HepG2 (cell line): ENCODE measurements around the gene CABLES1. TPM values are rescaled to one million over a fixed set of nuclear protein-coding genes. Genes with fewer than 3 reads are reported as not detected.

Experiments
- BORCS8-MEF2B ChIP-seq: sonication (generic); formaldehyde crosslinking; IDR thresholded peaks from 2 replicates; pipeline ENCODE4 v1.8.0; 2022; ENCODE audit warnings: mild to moderate bottlenecking, missing genetic modification reagents
- CC2D1A ChIP-seq: sonication (generic); formaldehyde crosslinking; IDR thresholded peaks from 2 replicates; pipeline ENCODE4 v1.8.1; 2023; ENCODE audit warnings: mild to moderate bottlenecking, missing genetic modification reagents
- CREB1 ChIP-seq, 2 experiments: fragments of 450-650 bp in 1 of 2; IDR thresholded peaks; 2 replicates each; pipeline ENCODE4 v1.6.1; 2016 to 2017; ENCODE audit warnings: control low read depth in 1 of 2, mild to moderate bottlenecking in 1 of 2, missing compliant biosample characterization in 1 of 2, missing genetic modification characterization in 1 of 2
- ELF1 ChIP-seq: sonication (generic); formaldehyde crosslinking; IDR thresholded peaks from 2 replicates; pipeline ENCODE4 v1.4.0; 2020; ENCODE audit warnings: missing genetic modification reagents
- ETV5 ChIP-seq: IDR thresholded peaks from 2 replicates; pipeline ENCODE4 v1.6.1; 2018; ENCODE audit warnings: missing biosample characterization, missing genetic modification reagents, inconsistent platforms, borderline replicate concordance
- HDAC1 ChIP-seq: sonication (generic); formaldehyde crosslinking; IDR thresholded peaks from 2 replicates; pipeline ENCODE4 v1.5.1; 2020; ENCODE audit warnings: mild to moderate bottlenecking, missing genetic modification reagents
- HNF4A ChIP-seq: sonication (generic); formaldehyde crosslinking; IDR thresholded peaks from 2 replicates; pipeline ENCODE4 v1.4.0; 2020; ENCODE audit warnings: missing genetic modification reagents
- KLF11 ChIP-seq: IDR thresholded peaks from 2 replicates; pipeline ENCODE4 v1.6.1; 2016; ENCODE audit warnings: missing compliant biosample characterization
- KMT2B ChIP-seq: IDR thresholded peaks from 2 replicates; pipeline ENCODE4 v1.6.1; 2016; ENCODE audit warnings: missing genetic modification reagents, missing compliant biosample characterization
- MAFF ChIP-seq: IDR thresholded peaks from 2 replicates; pipeline ENCODE4 v1.6.1; 2011; ENCODE audit warnings: low read depth, low read length, improper control_type of control experiment
- MBD4 ChIP-seq: IDR thresholded peaks from 2 replicates; pipeline ENCODE4 v1.6.1; 2012; ENCODE audit warnings: low read length, inconsistent platforms, borderline replicate concordance
- MTERF4 ChIP-seq: sonication (generic); formaldehyde crosslinking; IDR thresholded peaks from 2 replicates; pipeline ENCODE4 v1.8.0; 2023; ENCODE audit warnings: mild to moderate bottlenecking, missing genetic modification reagents
- RAD51 ChIP-seq: fragments of 450-650 bp; IDR thresholded peaks from 2 replicates; pipeline ENCODE4 v1.6.1; 2016; ENCODE audit warnings: borderline replicate concordance
- SMYD3 ChIP-seq: sonication (generic); formaldehyde crosslinking; IDR thresholded peaks from 2 replicates; pipeline ENCODE4 v1.8.1; 2023; ENCODE audit warnings: mild to moderate bottlenecking, missing genetic modification reagents
- TBX3 ChIP-seq: fragments of 450-650 bp; IDR thresholded peaks from 2 replicates; pipeline ENCODE4 v1.6.1; 2017; ENCODE audit warnings: antibody characterized with exemption, mild to moderate bottlenecking, inconsistent platforms, borderline replicate concordance
- ZFP90 ChIP-seq: sonication (generic); formaldehyde crosslinking; IDR thresholded peaks from 2 replicates; pipeline ENCODE4 v1.8.0; 2022; ENCODE audit warnings: missing genetic modification reagents, mild to moderate bottlenecking, inconsistent platforms, borderline replicate concordance
- ZNF143 ChIP-seq: sonication (generic); formaldehyde crosslinking; IDR thresholded peaks from 2 replicates; pipeline ENCODE4 v1.4.0; 2020; ENCODE audit warnings: missing genetic modification reagents
- ZNF501 ChIP-seq: sonication (generic); formaldehyde crosslinking; IDR thresholded peaks from 2 replicates; pipeline ENCODE4 v1.5.1; 2020; ENCODE audit warnings: mild to moderate bottlenecking, moderate library complexity, missing genetic modification reagents
- ZNF574 ChIP-seq: sonication (generic); formaldehyde crosslinking; IDR thresholded peaks from 2 replicates; pipeline ENCODE4 v1.4.0; 2020; ENCODE audit warnings: missing genetic modification reagents
- ZNF710 ChIP-seq: sonication (generic); formaldehyde crosslinking; IDR thresholded peaks from 2 replicates; pipeline ENCODE4 v1.5.0; 2020; ENCODE audit warnings: mild to moderate bottlenecking, missing genetic modification reagents, borderline replicate concordance
- ZNF782 ChIP-seq: sonication (generic); formaldehyde crosslinking; IDR thresholded peaks from 2 replicates; pipeline ENCODE4 v1.4.0; 2020; ENCODE audit warnings: missing genetic modification reagents, mild to moderate bottlenecking, borderline replicate concordance
- polyA plus RNA-seq, 8 experiments: library from polyadenylated mRNA; depleted of rRNA in 3 of 8; stranded (reverse) in 7 of 8; unstranded in 1 of 8; fragments of >200 nt; fragmentation: Illumina TruSeq in 4 of 8; extraction: Trizol in 4 of 8; gene quantifications; 2 replicates each; pipeline versions ENCODE4 v1.2.1 to v1.2.3, GENCODE V29; 2011 to 2016; ENCODE audit warnings: low read depth in 4 of 8, missing spikeins in 1 of 8, mixed read lengths in 1 of 8; ENCODE audit not compliant: insufficient read depth in 1 of 8
- total RNA-seq, 5 experiments: library from RNA; depleted of rRNA; stranded (reverse); fragments of >200 nt; fragmentation: Illumina TruSeq; extraction: Trizol; gene quantifications; 2 replicates each; pipeline ENCODE4 v1.2.3, GENCODE V29; 2016; ENCODE audit warnings: low read depth in 1 of 5

Gene CABLES1
- total and polyA plus RNA-seq, 2 of the 13 experiments (the other 11 are each of a cell fraction or from before 2014, with no cell fraction given): 14.7 to 25.8 TPM

- TF ChIP-seq ZFP90 (CRISPR knock-in tag) (no peak; the same call in 1 of the 2 replicates), BORCS8-MEF2B (CRISPR knock-in tag) (peak; percentile 46; the same call in 1 of the 2 replicates), ZNF143 (peak; percentile 57), ETV5 (peak; percentile 79; the same call in 1 of the 2 replicates), MAFF (peak; percentile 56), MTERF4 (CRISPR knock-in tag) (peak; percentile 80; the same call in 1 of the 2 replicates), ZNF782 (CRISPR knock-in tag) (peak; percentile 58; the same call in 1 of the 2 replicates), HDAC1 (CRISPR knock-in tag) (peak; percentile 72), TBX3 (peak; percentile 30; the same call in 1 of the 2 replicates), MBD4 (no peak; the same call in 1 of the 2 replicates), RAD51 (peak; percentile 87), ELF1 (CRISPR knock-in tag) (peak; percentile 87), SMYD3 (CRISPR knock-in tag) (no peak), ZNF574 (CRISPR knock-in tag) (peak; percentile 83), CREB1 (IDR thresholded peaks at IDR 0.05) (no peak; the same call in 1 of the 2 replicates), CREB1 (CRISPR knock-in tag; IDR thresholded peaks at IDR 0.05) (peak; percentile 65), ZNF501 (CRISPR knock-in tag) (peak; percentile 76), HNF4A (CRISPR knock-in tag) (peak; percentile 90), CC2D1A (no peak), ZNF710 (CRISPR knock-in tag) (peak; percentile 78; the same call in 1 of the 2 replicates), KMT2B (CRISPR knock-in tag) (peak; percentile 59), KLF11 (CRISPR knock-in tag) (no peak)
Measured at GRCh38 chr18:23141104-23141999, 6.1 kb downstream of the CABLES1 start (continued).
